Endothelial cell of umbilical vein (primary cell): ENCODE measurements around the gene IL10RA. TPM values are rescaled to one million over a fixed set of nuclear protein-coding genes. Genes with fewer than 3 reads are reported as not detected.

ENCODE experiments used
- BruUV-seq: library from RNA; stranded (reverse); fragments of 400-500 nt; replicated peaks from 2 replicates; lab custom pipeline; 2021; lab: Mats Ljungman, UMichigan
- CTCF ChIA-PET: fragments of 300-600, 350-600 bp; sonication (Branson Sonifier 250); formaldehyde crosslinking; loops from one replicate; lab custom pipeline; 2021; ENCODE audit warnings: antibody characterized with exemption, inconsistent platforms; lab: Charles Lee
- POLR2A ChIA-PET: fragments of 300-600, 350-600 bp; sonication (Branson Sonifier 250); formaldehyde crosslinking; loops from one replicate; lab custom pipeline; 2021; ENCODE audit warnings: antibody characterized with exemption, inconsistent platforms; lab: Charles Lee
- DNase-seq: peaks from one replicate; pipeline ENCODE4 v3.0.0-alpha.2; 2011; ENCODE audit warnings: low read depth, low spot score
- FAIRE-seq: peaks from 2 replicates; lab custom pipeline; 2011; peaks lifted over from hg19 to GRCh38; lab: Jason Lieb, UNC
- H2AFZ ChIP-seq: 2 replicates; pipeline ENCODE4 v1.6.0; 2012; ENCODE audit warnings: low read depth, low read length, control low read depth, inconsistent platforms
- H3K27ac ChIP-seq: 2 replicates; pipeline ENCODE4 v1.5.1; 2011; ENCODE audit warnings: low read depth, mild to moderate bottlenecking, control low read depth, low read length, moderate library complexity; ENCODE audit not compliant: insufficient read depth
- H3K27me3 ChIP-seq, 2 experiments: 2 replicates each; pipeline versions ENCODE4 v1.6.0 to v1.6.1; 2011; ENCODE audit warnings: low read length in 2 of 2, mixed read lengths in 1 of 2; ENCODE audit not compliant: control insufficient read depth in 2 of 2, insufficient read depth in 2 of 2
- H3K36me3 ChIP-seq, 2 experiments: 2 replicates in 1 of 2; 3 replicates in 1 of 2; pipeline ENCODE4 v1.5.1; 2011; ENCODE audit warnings: low read length in 2 of 2, mild to moderate bottlenecking in 1 of 2, moderate library complexity in 1 of 2; ENCODE audit not compliant: control insufficient read depth in 2 of 2, insufficient read depth in 2 of 2; ENCODE audit errors: extremely low read depth in 1 of 2
- H3K4me1 ChIP-seq: 3 replicates; pipeline ENCODE4 v1.5.1; 2011; ENCODE audit warnings: mild to moderate bottlenecking, low read length; ENCODE audit not compliant: control insufficient read depth, insufficient read depth; ENCODE audit errors: extremely low read depth
- H3K4me2 ChIP-seq: 2 replicates; pipeline ENCODE4 v1.6.1; 2011; ENCODE audit warnings: low read length, control low read depth, mixed read lengths; ENCODE audit not compliant: insufficient read depth
- H3K4me3 ChIP-seq, 3 experiments: fragments of 200-600 bp in 1 of 3; sonication (generic), shearing (Covaris generic) in 1 of 3; replicated peaks in 1 of 3; 2 replicates each; pipeline ENCODE4 v1.5.1; 2011 to 2016; ENCODE audit warnings: control low read depth in 3 of 3, low read length in 3 of 3, mild to moderate bottlenecking in 2 of 3, inconsistent platforms in 1 of 3, low read depth in 1 of 3, moderate library complexity in 1 of 3; ENCODE audit not compliant: insufficient read depth in 1 of 3
- H3K79me2 ChIP-seq: 2 replicates; pipeline ENCODE4 v1.6.0; 2012; ENCODE audit warnings: low read length, inconsistent platforms; ENCODE audit not compliant: control insufficient read depth, insufficient read depth
- H3K9ac ChIP-seq: replicated peaks from 2 replicates; pipeline ENCODE3; 2011; ENCODE audit warnings: low read length, control low read depth; ENCODE audit not compliant: insufficient read depth; ENCODE audit errors: extremely low read depth
- H3K9me1 ChIP-seq: replicated peaks from 3 replicates; pipeline ENCODE4 v1.6.0; 2011; ENCODE audit warnings: mild to moderate bottlenecking, low read length; ENCODE audit not compliant: control insufficient read depth, insufficient read depth; ENCODE audit errors: extremely low read depth
- H3K9me3 ChIP-seq: replicated peaks from 2 replicates; pipeline ENCODE4 v1.5.1; 2012; ENCODE audit warnings: low read length, inconsistent platforms; ENCODE audit not compliant: control insufficient read depth, insufficient read depth
- H4K20me1 ChIP-seq: replicated peaks from 2 replicates; pipeline ENCODE3; 2011; ENCODE audit warnings: mild to moderate bottlenecking, low read length; ENCODE audit not compliant: control insufficient read depth, insufficient read depth; ENCODE audit errors: extremely low read depth
- CTCF ChIP-seq, 2 donors: IDR thresholded peaks; 1 replicate in 1 of 2; 2 replicates in 1 of 2; pipeline ENCODE4 v1.5.1; 2011; ENCODE audit warnings: low read length in 2 of 2, mild to moderate bottlenecking in 2 of 2, moderate library complexity in 2 of 2, control low read depth in 1 of 2, inconsistent platforms in 1 of 2, low read depth in 1 of 2; ENCODE audit not compliant: insufficient read depth in 1 of 2; ENCODE audit errors: extremely low read depth in 1 of 2
- EZH2 ChIP-seq: IDR thresholded peaks from 2 replicates; pipeline ENCODE4 v1.6.1; 2012; ENCODE audit warnings: borderline replicate concordance, low read depth, mild to moderate bottlenecking, moderate library complexity, low read length, inconsistent platforms; ENCODE audit not compliant: severe bottlenecking
- FOS ChIP-seq: IDR thresholded peaks from 2 replicates; pipeline ENCODE4 v1.6.1; 2011; ENCODE audit warnings: mild to moderate bottlenecking, low read length, moderate library complexity, borderline replicate concordance; ENCODE audit not compliant: insufficient read depth
- GATA2 ChIP-seq: IDR thresholded peaks from 2 replicates; pipeline ENCODE4 v1.7.0; 2011; ENCODE audit warnings: low read depth, mild to moderate bottlenecking, moderate library complexity, mixed read lengths, low read length; ENCODE audit not compliant: insufficient read length, insufficient read depth
- JUN ChIP-seq: IDR thresholded peaks from 2 replicates; pipeline ENCODE4 v1.6.1; 2011; ENCODE audit warnings: borderline replicate concordance, low read depth; ENCODE audit not compliant: insufficient read length, insufficient read depth
- MAX ChIP-seq: IDR thresholded peaks from 2 replicates; pipeline ENCODE4 v1.6.1; 2011; ENCODE audit not compliant: insufficient read depth, insufficient read length
- MYC ChIP-seq: IDR thresholded peaks from one replicate; pipeline ENCODE4 v1.6.1; 2011; ENCODE audit warnings: mild to moderate bottlenecking, low read depth, low read length
- POLR2A ChIP-seq: IDR thresholded peaks from 2 replicates; pipeline ENCODE4 v1.6.1; 2012; ENCODE audit warnings: low read depth, mild to moderate bottlenecking, control low read depth, low read length
- POLR2AphosphoS5 ChIP-seq: IDR thresholded peaks from 2 replicates; pipeline ENCODE4 v1.6.1; 2012; ENCODE audit warnings: low read depth, mild to moderate bottlenecking, control low read depth, low read length, moderate library complexity; ENCODE audit not compliant: insufficient read depth
- dilution Hi-C: fragments of 300-500 bp; cut with MboI; formaldehyde crosslinking; loops from one replicate; pipeline ENCODE4 v1.15.0; 2019; ENCODE audit warnings: low sequenced_read_pairs; ENCODE audit not compliant: extremely low pct_ligation_motif_present
- intact Hi-C: fragments of 100-400 bp; cut with micrococcal nuclease; formaldehyde crosslinking; loops from one replicate; pipeline ENCODE4 v1.10.0; 2022
- polyA plus RNA-seq, 4 experiments: library from polyadenylated mRNA; depleted of rRNA in 3 of 4; stranded (reverse) in 3 of 4; unstranded in 1 of 4; fragments of >200 nt; gene quantifications; 2 replicates each; pipeline versions ENCODE4 v1.2.1 to v1.2.3, GENCODE V29; 2011 to 2012; ENCODE audit warnings: missing spikeins in 1 of 4
- total RNA-seq: library from RNA; stranded (reverse); gene quantifications from 2 replicates; pipeline ENCODE4 v1.2.3, GENCODE V29; 2021

IL10RA gene
- total and polyA plus RNA-seq, 2 donors (not counting 3 experiments of a cell fraction or from before 2014, with no cell fraction given), result 0.04 TPM; not detected in 1

DNA sequence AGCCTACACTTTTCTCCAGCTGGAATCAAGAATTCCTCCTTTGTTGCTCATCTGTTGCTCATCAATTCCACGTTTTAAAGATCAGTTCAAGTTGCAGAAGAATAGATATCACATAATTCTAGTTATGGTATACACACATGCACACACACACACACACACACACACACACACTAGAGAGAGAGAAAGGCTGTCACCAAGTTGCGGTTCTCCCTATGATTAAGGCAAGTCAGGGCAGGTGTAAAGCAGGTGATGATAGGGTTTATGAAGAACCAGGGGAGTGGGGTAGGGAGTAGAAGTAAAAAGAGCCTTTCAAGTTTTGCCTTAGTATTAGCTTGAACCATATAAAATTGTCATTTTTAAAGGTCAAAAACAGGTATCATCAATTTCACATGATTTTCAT lies 59.0 kb downstream of the IL10RA start:
- POLR2A ChIA-PET, result interaction anchor here (0.6 kb wide), 1 partner anchor 136 kb away, joined by 7 read pairs; no protein-coding TSS in a partner anchor
- dilution Hi-C loops, result no loop called here
- Histone ChIP-seq H3K79me2 (no peaks in the 10 kb centered on the region), H3K9me1 (no peaks in the 10 kb centered on the region), H3K9ac (no peak overlapping the region), H3K36me3 (no peaks in the 10 kb centered on the region), H3K27me3 (peaks cover 15 to 19% of the 10 kb centered on the region in 2 experiments), H3K27ac (no peak overlapping the region), H3K9me3 (no peaks in the 10 kb centered on the region), H3K4me3 (no peak overlapping the region), H3K4me1 (no peaks in the 10 kb centered on the region), H3K4me2 (no peak overlapping the region), H4K20me1 (no peaks in the 10 kb centered on the region), H2AFZ (no peak overlapping the region)
- BruUV-seq, result no TSS peak
- CTCF ChIA-PET, result interaction anchor here (0.7 kb wide), 1 partner anchor 8 kb away, joined by 3 read pairs; no protein-coding TSS in a partner anchor
- DNase-seq (no peak), FAIRE-seq (no peak)
- TF ChIP-seq GATA2 (no peak), EZH2 (no peak), JUN (no peak), FOS (no peak), POLR2AphosphoS5 (no peak)
- intact Hi-C loops, result no loop called here

- H3K27ac ChIP-seq, result no peak overlapping the region
- no peaks in the 10 kb centered on the region for H3K4me1 ChIP-seq
- no TSS peak for BruUV-seq
- H3K79me2 ChIP-seq, result no peaks in the 10 kb centered on the region
- H2AFZ ChIP-seq, result no peak overlapping the region
- no peak overlapping the region for H3K4me2 ChIP-seq
- ChIA-PET CTCF (interaction anchor here (0.7 to 1.6 kb wide), 2 partner anchors 7 to 9 kb away, joined by 3 to 4 read pairs; no protein-coding TSS in a partner anchor), POLR2A (no interaction called here)
- H3K4me3 ChIP-seq, result no peak overlapping the region
- no peak for TF ChIP-seq POLR2A
- no peak for TF ChIP-seq EZH2
- TF ChIP-seq POLR2AphosphoS5, result no peak
- TF ChIP-seq MAX, result no peak
- TF ChIP-seq MYC, result no peak
- TF ChIP-seq GATA2, result no peak
- no peak for TF ChIP-seq CTCF (IDR thresholded peaks at IDR 0.05; ENCODE audit: extremely low read depth in 1 of 2, insufficient read depth in 1 of 2, low read depth in 1 of 2, low read length in 2 of 2)
- no peak for TF ChIP-seq JUN
- no peak for TF ChIP-seq FOS
- peaks cover 15 to 22% of the 10 kb centered on the region in 2 experiments for H3K27me3 ChIP-seq
- H3K9me3 ChIP-seq, result no peaks in the 10 kb centered on the region
- H3K9me1 ChIP-seq, result no peaks in the 10 kb centered on the region
- no peak overlapping the region for H3K9ac ChIP-seq
- intact Hi-C loops (no loop called here), dilution Hi-C loops (no loop called here)
- FAIRE-seq, result no peak
- no peaks in the 10 kb centered on the region for H4K20me1 ChIP-seq
- DNase-seq, result no peak
- H3K36me3 ChIP-seq, result no peaks in the 10 kb centered on the region
These were observed 60.1 kb downstream of the IL10RA start for GRCh38 chr11:118046051-118046963.
